EH (cell line): Measurements from ENCODE around the gene PFN1.

Source experiments
- DNase-seq: peaks from one replicate; pipeline ENCODE4 v3.0.0-alpha.2; 2015; ENCODE audit warnings: low read depth

The PFN1 gene

DNA sequence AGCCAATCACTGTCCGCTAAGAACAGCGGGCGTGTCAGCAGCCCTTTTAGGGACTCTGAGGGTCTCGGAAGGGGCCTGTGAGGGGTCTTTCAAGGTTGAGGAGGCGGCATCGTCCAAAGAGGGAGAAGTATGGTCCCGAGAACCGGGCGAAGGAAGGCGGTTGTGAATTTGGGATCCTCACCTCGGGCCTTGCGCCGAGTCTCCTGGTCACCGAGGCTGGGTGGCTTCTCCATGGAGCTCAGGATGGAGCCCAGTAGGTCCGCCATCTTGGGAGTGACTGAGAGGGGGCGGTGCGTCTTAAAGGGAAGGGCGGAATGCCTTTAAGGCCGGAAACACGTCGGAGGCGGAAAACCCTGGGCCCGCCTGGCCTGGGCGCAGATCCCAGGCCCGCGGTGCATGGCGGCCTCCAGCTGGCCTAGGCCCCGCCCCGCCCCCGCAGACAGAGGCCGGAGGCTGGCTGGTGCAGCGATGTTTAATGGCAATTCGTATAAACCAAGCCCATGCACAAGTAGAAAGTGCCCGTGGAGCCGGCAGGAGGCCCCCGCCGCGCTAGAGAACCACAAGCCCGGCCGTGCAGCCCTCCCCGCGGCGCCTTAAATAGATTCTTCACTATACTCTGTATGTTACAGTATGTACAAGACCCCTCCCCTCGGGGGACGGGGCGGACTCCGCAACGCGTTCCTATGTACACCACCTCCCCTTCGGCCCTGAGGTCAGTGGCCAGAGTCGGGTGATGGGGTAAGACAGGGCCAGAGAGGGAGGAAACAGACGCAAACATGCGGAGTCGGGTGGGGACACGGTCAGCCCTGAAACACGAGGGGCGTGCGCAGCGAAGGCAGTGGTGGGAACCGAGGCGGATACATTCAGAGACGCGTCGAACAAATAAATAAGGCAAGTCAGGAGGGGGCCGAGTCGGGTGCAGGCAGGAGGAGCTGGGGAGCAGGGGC lies 19.5 kb upstream of the PFN1 start, which contains the start of gene SPAG7:
SPAG7 (minus strand) TSS at position 279 of the 947 bp plus-strand sequence; CDS start at position 266, 13 bp downstream.
- DNase-seq: peak; percentile 96

DNA sequence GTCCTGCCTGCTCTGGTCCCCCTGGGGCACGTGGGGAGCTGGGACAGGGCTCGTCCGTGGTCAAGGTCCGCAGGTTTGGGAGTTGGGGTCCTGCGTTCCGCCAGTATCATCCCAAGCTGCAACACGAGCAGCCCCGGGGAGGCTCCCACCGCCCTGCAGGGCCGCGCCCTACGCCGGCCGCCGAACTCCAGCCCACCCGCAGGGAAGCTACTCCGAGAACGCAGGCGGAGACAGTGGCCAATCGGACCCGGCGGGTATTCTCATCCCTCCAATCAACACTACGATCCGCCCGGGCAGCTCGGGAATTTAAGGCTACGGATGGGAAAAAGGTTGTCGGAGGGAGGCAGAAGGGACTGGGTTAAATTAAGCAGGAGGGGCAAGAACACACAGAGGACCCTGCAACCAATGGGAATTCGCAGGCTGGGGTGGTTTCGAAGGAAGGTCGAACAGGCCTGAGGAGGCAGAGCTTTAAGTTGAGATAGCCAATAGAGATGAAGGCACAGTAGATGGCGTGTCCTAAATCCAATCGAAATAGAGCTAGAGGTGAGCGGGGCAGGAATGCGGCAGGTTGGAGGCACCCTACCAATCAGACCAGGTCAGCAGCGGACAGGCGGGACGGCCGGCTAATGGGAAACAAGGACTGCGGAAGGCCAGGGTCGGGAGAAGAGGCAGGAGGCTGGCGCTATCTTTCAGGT lies 18.7 kb upstream of the PFN1 start:
- peak; percentile 100 for DNase-seq

GRCh38 chr17:4965311-4965986 lies 17.1 kb upstream of the PFN1 start:
- DNase-seq: no peak

DNA sequence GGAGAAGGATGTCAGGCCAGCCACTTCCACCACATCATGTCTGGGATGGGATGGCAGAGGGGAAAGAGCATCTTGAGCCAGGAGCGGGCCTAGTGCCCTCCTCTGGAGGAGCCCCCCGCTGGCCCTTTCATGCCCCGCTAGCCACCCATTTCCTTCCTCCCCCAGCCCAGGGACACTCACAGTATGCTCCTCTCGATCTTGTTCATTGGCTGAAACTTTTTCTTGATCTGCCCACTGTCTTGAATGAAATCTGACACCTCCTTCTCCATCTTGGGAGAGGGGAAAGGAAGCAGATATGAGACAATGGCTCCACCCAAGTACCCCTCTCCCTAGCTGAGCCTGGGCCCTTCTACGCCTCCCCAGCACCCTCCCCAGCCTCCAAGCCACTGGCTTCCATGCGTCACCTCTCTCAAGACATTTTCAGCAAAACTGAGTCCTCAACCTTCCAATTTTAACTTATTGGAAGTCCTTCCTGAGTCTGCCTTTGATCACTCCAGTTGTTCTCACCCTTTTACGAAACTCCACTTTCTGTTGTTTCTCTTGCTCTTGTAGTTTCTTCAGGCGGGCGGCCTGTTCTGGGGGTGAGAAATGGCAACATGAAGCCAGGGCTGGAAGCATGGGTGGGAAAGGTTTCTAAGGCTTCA lies 12.1 kb upstream of the PFN1 start:
- no peak for DNase-seq

DNA sequence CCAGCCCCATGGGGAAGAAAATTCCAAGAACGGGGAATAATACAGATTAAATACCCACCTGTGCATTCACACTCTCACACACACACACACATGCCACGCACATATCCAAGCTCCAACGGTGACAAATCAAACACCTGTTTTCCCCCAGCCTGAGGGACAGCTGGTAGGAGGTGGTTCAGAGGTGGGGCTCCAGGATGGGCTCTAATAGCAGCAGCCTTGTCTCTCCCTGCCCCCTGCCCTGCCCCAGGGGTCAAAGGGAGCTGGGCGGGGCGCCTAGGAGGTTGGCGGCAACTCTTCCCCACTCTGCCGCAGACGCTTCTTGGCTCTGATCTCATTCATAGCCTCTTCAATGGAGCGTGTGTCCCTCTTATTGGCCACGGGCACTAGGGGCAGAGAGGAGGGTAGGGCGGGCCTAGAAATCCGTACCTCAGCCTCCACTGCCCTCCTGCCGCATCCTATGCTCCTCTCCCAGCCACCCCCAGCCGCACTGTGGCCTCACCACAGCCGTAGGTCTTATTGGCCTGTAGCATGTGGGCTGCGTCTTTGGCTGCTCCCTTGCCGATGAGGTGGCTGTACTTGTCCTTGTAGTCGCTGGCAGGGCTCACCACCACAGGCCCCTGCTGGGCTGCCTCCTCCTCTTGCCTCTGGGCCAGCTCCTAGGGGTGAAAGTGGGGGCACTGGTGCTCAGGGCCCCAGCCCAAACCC lies 11.1 kb upstream of the PFN1 start:
- no peak for DNase-seq

- DNase-seq: no peak
These were observed 9.8 kb upstream of the PFN1 start for GRCh38 chr17:4958102-4958501.

DNA sequence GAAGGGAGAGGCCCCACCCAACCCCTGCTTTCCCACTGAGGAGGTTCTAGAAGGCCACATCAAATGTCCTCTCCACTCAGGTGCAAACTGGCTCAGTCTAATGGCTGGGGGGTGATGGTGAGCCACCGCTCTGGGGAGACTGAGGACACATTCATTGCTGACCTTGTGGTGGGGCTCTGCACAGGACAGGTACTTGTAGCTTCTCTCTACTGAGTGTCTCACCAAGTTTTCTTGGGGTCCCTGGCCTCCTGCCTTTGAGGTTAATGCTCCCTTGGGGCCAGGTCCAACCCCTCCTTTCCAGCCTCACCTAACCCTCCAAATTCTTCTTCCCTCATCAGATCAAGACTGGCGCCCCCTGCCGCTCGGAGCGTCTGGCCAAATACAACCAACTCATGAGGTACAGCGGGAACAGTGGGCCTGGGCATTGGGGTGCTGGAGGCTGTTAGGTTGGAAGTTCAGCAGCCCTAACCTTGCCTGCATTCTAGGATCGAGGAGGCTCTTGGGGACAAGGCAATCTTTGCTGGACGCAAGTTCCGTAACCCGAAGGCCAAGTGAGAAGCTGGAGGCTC lies 8.2 kb upstream of the PFN1 start:
- DNase-seq: no peak

DNA sequence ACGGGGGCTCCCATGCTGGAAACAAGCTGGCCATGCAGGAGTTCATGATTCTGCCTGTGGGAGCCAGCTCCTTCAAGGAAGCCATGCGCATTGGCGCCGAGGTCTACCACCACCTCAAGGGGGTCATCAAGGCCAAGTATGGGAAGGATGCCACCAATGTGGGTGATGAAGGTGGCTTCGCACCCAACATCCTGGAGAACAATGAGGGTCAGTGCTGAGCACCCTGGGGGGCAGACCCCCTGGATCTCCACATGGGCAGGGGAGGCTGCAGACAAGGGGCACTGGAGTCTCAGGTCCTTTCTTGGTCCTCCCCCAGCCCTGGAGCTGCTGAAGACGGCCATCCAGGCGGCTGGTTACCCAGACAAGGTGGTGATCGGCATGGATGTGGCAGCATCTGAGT lies 6.8 kb upstream of the PFN1 start:
- no peak for DNase-seq

DNA sequence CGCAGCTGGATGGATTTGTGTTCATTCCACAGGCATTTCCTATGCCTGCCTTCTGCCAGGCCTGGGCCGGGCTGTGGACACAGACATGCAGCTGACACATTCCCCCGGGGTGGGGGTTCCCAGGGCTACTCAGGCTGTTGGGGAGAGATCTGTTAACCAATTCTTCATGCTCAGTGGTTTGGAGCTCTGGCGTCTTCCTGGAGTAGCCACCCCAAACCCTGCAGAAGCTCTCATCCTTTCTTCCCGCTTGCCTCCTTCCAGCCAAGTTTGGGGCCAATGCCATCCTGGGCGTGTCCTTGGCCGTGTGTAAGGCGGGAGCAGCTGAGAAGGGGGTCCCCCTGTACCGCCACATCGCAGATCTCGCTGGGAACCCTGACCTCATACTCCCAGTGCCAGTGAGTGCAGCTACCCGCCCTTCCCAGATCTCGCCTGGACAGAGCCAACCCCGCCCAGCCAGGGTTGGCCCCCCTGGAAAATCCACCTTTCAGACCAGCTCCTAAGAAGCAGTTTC lies 5.2 kb upstream of the PFN1 start:
- DNase-seq: peak; percentile 86

- no peak for DNase-seq
These were observed 3.2 kb upstream of the PFN1 start for GRCh38 chr17:4951486-4951885.

DNA sequence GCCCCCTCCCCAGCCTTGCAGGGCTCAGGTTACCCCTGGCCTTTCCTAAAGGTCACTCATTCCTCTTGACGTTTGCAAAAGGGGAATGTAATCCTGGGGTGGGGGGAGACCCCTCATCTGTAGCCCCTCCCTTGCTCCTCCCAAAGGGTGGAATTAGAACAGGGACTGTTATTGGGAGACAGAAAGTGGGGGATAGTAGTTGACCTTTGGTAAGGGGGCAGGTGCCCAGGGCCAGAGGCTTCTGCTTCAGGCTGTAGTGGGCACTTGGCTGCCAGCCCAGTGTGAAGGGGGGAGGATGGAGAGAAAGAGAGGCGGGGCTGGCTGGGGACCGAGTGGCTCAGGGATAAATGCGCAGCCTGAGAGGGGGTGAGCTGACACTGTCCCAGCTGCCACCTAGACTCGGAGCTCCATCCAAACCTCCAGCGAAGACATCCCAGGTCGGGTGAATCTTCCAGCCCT lies 2.4 kb upstream of the PFN1 start, which contains the start of gene ENO3:
ENO3 (plus strand) TSS at position 374 of the 459 bp plus-strand sequence. CDS start 711 bp downstream, outside the sequence.
- DNase-seq: no peak

GRCh38 chr17:4950075-4950745 lies 1.9 kb upstream of the PFN1 start:
- DNase-seq: peak; percentile 56

GRCh38 chr17:4949321-4950074 lies 1.2 kb upstream of the PFN1 start:
- peak; percentile 71 for DNase-seq

GRCh38 chr17:4948931-4949320 lies 596 bp upstream of the PFN1 start:
- peak; percentile 92 for DNase-seq

DNA sequence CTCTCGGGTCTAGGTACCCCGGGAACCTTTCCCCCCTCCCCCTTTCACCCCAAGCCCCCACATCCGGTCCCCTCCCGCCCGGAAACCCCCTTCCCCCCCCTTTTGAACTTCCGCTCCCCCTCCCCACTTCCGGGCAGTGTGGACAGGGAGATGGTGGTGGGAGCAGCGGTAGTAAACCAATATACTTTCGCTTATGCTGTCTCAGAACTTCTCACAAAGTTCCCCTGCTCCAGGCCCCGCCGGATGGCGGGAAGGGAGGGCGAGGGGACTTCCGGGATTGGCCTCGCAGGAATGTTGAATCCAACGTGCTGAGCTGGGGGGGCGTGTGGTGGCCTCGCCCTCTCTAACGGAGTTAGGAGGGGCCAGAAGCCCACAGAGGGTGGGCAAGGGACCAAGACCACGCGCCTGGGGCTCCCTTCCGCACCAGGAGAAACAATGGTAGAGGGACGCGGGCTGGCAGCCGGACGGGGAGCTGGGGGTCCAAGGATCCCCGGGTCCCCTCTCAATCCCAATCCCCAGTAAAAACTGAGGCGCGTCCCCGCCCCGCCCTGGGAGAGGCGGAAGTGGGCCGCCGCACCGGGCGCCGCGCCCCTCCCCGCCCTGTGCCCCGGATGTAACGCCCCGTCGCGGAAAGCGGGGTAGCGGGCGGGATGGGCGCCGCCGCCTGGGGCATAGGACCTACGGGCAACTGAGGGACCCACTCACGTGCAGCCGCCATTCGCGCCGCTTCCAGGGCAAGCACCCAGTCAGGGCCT lies 742 bp downstream of the PFN1 start:
- peak; percentile 70 for DNase-seq

- peak; percentile 60 for DNase-seq
These were observed 1.3 kb downstream of the PFN1 start for GRCh38 chr17:4947010-4947410.

DNA sequence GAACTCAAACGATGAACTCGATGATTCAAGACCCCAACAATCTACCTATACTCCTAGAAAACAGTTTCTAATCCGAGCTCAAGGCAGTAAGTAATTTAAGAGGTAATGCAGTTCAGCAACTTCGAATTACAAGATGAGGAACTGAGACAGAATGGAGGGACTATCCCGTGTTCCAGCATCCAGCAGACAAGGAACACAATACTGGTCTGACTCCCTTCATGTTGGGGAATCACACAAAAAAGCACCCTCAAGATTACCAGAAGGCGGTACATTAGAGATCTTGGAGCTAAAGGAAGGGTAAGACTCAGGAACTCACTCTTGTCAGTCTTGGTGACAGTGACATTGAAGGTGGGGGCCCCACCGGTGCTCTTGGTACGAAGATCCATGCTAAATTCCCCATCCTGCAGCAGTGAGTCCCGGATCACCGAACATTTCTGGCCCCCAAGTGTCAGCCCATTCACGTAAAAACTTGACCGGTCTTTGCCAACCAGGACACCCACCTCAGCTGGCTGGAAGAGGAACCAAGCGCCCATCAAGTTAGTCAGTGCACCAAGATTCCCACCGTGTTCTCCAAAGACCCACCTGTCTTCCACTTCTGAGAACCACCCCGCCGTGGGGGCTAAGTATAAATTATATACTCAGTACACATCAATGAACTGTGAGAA lies 1.9 kb downstream of the PFN1 start:
- DNase-seq: no peak

GRCh38 chr17:4945944-4946280 lies 2.4 kb downstream of the PFN1 start:
- DNase-seq: no peak
